NCI-H146 (cell line): ENCODE results near the gene MTOR.

ENCODE experiments used
- DNase-seq: peaks from one replicate; lab custom pipeline; 2025; lab: John Stamatoyannopoulos, UW

MTOR gene

GRCh38 chr1:11216074-11216473 lies 46.3 kb downstream of the MTOR start:
- no peak for DNase-seq

DNA sequence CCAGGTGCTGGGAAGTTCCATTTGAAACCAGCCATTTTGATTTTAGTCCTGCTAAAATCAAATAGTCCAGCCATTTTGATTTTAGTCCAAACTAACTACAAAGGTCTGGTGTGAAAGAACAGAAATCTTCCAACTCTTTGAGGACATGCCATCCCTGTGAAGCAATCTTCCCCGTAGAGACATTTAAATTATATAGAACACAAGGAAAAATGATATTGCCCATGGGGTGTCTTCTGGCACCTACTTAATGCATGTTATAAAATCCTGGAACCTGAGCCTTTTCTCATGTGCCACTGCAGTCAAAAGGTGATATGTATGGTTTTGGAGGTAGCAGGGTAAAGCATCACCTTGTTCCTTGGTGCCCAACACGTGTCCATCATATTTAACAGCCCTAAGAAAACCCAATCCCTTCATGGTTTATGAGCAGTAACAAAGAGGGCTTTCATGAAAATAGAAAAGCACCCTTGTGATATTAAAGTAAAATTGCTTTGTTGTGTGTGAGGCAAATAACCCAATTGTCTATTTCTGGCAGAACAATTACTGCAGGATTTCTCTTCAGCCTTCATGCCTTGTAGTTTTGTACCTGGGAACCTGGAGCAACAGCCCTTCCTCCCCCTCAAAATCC lies 46.9 kb downstream of the MTOR start:
- no peak for DNase-seq

DNA sequence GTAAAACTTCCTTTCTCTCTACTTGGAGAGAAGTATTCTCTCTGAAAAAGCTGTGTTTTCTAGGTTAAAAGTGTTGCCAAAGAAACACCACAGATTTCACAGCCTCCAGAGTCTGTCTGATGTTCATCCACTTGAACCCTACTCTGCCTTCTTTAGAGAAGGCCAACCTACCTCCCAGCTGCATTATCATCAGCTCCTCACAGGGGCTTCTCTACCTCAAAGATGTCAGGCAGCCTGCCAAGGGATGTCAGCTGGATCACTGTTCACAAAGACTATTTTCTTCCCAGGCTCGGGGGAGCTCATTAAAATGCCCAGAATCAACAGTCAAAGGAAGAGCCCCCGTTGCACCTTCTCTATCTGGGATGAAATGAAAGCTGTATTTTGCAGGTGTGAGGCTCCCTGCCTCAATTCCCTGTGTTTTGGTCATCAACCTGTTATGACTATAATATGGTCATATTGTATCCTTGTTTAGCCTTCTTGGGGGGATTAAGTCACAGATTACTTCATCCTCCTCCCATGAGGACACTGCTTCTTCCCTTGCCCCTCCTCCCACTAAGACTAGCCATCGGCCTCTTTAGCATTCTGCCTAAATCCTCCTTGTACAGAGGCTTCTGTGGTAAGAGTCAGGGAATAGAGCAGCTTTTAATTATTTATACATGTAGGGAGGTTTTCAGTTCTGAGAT lies 47.5 kb downstream of the MTOR start:
- no peak for DNase-seq

DNA sequence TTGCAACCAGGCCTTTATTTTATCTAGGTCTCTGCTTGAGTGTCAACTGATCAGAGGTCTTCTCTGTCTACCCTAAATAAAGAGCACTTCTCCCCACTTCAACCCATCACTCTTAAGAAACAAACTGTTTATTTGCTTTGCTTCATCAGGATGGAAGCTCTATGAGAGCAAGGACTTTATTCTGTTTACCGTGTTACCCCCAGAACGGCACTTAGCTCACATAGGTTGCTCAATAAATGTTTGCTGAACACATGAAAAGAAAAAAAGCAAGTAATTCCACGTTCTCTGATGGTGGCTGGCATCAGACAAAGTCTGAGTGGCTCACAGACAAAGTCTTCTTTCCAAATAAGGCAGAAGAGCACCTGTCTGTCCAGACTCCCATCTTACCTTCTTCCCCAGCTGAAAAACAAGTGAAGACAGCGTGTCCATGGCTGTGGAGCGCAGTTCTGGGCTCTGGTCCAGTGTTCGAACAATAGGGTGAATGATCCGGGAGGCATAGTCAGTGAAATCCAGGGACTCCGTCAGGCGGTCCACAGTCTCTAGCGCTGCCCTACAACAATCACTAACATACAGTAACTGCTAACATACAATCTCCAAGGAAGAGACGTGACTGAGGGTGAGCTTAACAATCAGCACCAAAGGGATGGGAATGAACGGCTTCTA lies 50.3 kb downstream of the MTOR start:
- DNase-seq, result no peak

DNA sequence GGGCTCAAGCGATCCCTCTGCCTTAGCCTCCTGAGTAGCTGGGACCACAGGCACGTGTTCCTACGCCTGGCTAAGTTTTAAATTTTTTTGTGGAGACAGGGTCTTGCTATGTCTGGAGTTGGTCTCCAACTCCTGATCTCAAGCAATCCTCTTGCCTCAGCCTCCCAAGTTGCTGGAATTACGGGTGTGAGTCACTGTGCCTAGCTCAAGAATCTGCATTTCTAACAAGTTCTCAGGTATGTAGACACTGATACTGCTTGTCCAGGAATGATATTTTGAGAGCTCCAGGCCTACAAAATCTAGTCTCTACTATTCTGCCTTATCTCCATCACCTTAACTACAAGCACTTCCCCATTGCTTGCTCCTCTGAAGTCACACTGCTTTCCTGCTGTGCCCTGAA lies 50.9 kb downstream of the MTOR start:
- no peak for DNase-seq

- no peak for DNase-seq
These were observed 54.3 kb downstream of the MTOR start for GRCh38 chr1:11207898-11208611.

DNA sequence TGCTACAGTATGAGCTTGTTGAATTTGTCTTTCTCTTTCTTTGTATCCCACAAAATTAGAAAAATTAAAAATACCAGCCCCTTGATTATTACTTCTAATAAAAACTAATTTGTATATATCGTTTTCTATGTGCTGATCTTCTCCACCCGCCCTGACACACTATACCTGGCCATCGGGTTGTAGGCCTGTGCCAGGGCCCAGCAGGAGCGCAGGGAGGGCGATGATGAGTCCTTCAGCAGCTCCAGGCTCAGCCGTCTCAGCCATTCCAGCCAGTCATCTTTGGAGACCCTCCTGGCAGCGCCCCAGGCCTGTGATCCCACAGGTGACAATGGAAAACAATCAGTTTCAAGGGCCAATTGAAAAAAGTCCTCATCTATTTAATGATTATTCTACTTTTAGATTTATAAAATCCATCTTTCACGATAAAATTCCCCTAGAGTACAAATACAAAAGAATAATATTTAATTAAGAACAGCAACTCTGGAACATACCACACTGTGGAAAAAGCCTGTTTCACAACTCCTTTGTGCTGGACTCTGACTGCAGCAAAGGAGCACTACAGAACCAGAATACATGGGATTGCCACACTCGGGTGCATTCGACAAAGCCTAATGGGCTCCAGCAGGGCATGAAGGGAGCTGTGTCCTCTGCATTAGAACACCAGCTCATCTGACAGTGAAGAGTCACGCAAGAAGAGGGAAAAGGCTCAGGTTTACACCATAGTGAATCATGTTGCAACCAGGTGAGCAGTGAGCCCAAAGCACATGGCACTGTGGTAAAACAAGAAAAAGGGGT lies 57.8 kb downstream of the MTOR start:
- no peak for DNase-seq

DNA sequence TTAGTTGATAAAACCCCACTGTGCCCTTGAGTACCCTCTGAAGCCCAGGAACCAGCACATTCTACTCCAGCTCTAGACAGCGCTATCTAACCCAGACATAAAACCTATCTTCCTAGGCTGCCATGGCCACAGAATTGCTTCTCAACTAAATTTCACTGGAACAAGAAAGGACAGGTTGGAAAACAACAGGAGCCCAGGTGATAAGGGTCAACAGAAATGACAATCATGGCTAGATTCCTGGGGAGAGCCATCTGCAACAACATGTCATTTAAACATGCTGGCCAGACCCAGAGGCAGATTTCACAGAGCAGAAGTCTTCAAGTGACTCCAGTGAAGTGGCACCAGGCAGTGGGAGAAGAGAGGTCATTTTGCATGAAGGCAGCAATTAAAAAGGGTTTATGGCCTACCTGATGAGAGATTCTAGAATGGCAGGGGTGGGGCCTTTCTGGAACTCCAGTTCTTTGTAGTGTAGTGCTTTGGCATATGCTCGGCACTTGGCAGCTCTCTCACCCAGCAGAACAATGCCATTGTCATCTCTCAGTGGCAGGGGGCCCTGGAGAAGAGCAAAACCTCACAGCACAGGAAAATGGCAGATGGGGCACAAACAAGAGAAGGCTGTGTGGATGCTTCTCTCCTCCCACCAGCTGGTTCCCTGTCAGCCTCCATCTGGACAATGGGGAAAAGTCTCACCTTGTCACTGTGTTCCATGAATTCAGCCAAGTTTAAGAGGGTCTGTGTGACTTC lies 63.3 kb downstream of the MTOR start:
- peak; percentile 91 for DNase-seq

- peak; percentile 54 for DNase-seq
These were observed 64.1 kb downstream of the MTOR start for GRCh38 chr1:11198257-11198656.

- DNase-seq, result no peak
These were observed 65.0 kb downstream of the MTOR start for GRCh38 chr1:11197359-11197758.

- no peak for DNase-seq
These were observed 65.4 kb downstream of the MTOR start for GRCh38 chr1:11196945-11197344.

GRCh38 chr1:11194407-11195176 lies 67.8 kb downstream of the MTOR start:
- DNase-seq, result no peak

GRCh38 chr1:11193376-11193775 lies 69.0 kb downstream of the MTOR start:
- no peak for DNase-seq

GRCh38 chr1:11188858-11189451 lies 73.4 kb downstream of the MTOR start, which contains the start of gene ANGPTL7:
Gene ANGPTL7 (plus strand): TSS chr1:11189355. CDS start chr1:11189580, 225 bp downstream.
- no peak for DNase-seq

- no peak for DNase-seq
These were observed 74.0 kb downstream of the MTOR start for GRCh38 chr1:11188381-11188780.

DNA sequence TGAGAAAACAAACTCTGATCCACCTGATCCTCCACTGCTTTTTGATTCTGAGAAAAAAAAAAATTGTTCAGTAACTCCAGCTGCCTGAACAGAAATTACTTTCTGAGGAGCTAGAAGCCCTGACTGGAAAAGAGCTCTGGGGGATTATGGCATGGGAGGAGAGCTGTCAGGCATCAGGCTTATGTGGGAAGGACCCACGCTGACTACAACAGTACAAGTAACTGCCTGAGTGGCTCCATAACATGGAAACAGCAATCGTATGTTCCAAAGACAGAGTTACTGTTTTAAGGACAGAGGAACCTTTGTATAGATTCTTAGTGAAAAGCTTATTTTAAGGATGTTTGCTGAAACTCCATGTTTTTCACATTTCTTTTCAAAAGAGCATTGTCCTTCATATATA lies 74.4 kb downstream of the MTOR start:
- no peak for DNase-seq

DNA sequence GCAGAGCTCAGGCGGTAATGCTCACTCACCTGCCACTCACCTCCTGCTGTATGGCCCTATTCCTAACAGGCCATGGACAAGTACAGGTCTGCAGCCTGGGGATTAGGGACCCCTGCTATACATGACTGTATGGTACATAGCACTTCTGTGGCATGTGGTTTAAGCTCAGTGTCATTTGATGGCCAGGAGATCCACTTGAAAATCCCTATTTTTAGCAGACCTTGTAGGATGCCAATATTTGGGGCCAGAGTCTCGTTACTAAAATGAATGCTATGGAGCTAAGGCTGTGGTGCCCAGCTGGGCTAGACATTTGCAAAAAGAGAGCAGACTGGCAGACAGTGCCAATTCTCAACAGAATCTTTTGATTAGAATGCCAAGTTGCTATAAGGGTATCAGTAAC lies 74.9 kb downstream of the MTOR start:
- DNase-seq, result no peak

DNA sequence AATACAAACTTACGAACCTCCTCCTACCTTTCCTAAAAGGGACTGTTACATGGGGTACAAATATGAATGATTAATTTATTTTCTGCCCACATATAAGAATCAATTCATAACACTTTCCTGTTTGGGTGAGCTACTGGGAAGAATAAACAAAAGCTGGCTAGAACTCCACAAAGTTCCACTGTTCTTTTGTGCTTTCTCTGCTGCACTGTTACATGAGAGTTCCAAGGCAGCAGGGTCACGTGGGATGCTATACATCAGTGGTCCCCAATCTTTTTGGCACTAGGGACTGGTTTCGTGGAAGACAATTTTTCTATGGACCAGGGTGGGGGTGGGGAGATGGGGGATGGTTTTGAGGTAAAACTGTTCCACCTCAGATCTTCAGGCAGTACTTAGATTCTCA lies 75.4 kb downstream of the MTOR start:
- no peak for DNase-seq

DNA sequence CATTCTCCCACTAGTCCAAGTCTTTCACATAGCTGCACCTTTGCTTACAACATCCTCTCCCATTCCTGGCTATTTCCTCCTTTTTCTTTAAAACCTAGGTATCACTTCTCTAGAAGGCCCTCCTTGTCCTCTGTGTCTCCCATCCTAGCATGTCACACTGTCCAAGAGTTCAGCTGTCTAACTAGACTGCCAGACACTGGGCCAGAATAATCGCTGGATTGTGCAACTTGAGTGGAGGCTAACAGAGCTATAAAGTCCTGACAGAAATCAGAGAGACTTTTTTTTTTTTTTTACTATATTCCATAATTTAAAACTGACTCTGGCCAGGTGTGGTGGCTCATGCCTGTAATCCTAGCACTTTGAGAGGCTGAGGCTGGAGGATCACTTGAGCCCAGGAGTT lies 77.4 kb downstream of the MTOR start:
- no peak for DNase-seq

GRCh38 chr1:11182884-11183283 lies 79.5 kb downstream of the MTOR start:
- no peak for DNase-seq
